SKM-1 (cell line): Measurements from ENCODE around the gene ANGPTL2.

Experiments used
- DNase-seq: peaks from one replicate; lab custom pipeline; 2025; ENCODE audit not compliant: unreplicated experiment; lab: John Stamatoyannopoulos, UW

ANGPTL2 gene

DNA sequence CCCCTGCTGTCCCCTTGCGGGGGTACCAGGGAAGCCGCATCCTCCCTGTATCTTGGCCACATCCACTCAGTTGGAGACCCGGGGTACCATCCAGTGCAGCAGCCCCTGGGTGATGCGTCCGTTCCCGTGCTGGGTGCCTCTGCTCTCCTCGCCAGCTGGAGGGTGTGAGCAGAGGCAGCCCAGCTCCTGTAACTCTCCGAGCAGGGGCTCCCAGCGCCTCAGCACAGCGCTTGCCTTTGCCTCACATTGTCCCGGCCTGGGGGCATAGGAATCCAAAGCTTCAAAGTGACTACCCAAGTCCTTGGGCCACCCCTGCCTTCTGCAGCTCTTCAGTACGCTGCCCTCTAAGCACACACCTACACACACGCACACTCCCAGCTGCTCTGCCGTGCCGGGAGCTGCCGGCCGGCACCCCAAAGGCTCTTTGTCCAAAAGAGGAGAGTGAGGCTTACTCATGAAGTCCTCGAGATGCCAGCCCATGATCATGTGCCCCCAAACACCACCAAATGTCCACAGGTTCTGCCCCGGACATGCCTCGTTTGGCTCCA is 733 bp downstream of the ANGPTL2 start:
- no peak for DNase-seq

GRCh38 chr9:127119320-127119709 is 3.1 kb downstream of the ANGPTL2 start:
- DNase-seq = no peak

- no peak for DNase-seq
Measured at GRCh38 chr9:127118597-127119319, 3.7 kb downstream of the ANGPTL2 start.

GRCh38 chr9:127117801-127118200 is 4.6 kb downstream of the ANGPTL2 start:
- no peak for DNase-seq

GRCh38 chr9:127116957-127117356 is 5.5 kb downstream of the ANGPTL2 start:
- no peak for DNase-seq

- DNase-seq = no peak
Measured at GRCh38 chr9:127116088-127116726, 6.2 kb downstream of the ANGPTL2 start.

- DNase-seq = no peak
Measured at GRCh38 chr9:127114606-127115005, 7.8 kb downstream of the ANGPTL2 start.

DNA sequence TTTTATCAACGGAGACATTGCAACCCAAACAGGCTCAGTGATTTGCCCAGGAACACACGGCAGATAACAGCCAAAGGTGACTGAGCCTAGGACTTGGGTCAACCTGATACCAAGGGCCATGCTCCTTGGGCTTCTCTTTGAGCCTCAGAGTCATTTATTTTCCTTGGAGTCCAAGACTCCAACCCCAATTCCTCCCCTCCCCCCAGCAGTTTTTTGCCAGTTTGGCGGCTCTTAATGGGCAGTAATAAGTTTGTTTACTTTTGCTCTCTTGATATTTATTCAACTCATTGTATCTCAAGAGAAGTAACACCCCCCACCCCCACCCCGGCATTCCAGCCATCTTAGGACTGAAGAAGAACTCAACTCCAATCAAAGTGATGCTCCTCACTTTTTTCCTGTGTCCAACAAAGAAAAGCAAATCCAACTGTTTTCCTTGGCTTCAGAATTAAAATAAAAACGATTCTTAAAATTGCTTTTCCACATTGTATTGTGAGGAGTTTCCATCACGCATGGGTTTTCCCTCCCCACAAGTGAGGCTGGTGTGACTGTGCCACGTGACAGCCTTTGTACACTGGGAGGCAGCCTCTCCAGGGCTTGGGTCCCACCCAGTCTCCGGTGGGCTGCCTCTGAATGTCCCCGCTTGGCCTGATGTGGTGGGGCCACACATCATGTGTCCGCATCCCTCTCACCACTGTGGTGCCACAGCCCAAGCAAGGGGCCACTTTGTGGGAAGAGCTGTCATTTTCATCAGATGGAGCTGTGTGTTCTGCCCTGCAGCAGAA is 9.1 kb downstream of the ANGPTL2 start:
- no peak for DNase-seq

DNA sequence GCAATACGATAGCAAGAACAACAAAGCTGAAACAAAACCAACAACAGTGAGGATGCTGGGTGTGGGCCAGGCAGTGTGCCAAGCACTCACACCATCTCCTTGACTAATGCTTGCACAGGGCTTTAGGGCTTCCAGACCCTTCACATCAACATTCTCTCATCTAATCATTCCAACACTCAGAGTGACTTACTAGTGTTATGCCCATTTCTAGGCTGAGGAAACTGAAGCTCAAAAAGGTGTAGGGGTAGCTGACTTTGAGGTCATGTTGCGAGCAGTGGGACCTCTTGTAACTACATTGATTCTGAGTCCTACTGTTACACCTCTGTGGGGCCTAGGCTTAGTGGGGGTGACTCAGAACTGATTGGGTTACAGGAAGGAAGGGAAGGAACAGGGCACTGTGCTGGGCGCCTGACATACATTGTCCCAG is 9.7 kb downstream of the ANGPTL2 start:
- DNase-seq = no peak

DNA sequence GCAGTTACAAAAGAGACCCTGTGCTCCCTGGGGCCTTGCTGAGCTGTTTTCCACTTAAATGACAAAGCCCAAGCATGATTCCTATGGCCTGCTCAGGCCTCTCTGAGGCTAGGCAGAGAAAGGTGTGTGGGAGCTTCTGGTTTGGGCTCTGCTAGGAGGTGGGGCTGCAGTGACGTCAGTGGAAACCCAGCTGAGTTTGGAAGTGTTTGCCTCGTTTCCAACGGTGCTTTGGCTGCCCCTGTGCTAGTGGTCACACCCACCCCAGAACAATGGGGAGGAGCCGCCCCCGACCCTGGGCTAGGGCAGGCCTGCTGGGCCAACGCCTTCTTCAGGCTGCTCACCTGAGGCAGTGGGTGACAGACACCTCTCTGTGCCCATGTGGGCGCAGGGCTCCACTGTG is 10.4 kb downstream of the ANGPTL2 start:
- DNase-seq = no peak

DNA sequence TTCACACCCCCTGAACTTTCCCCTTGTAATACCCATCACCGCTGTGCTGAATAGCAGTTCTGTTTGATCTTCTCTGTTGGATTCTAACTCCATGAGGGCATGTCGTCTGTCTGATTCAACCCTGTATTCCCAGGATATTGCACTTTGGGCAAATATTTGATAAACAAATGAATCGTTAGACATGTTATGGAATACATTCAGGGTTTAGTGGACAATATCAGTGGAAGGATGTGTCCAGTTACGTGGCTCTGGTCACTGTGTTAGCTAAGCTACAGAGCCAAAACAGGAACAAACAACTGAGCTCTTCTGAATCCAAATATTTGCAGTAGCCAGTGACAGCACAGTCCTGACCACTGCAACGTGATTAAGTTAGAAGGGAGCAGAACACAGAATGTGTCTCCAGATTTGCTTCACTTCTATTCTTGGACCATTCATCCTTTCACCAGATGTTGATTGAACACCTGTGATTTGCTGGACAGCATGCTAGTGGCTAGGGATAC is 13.2 kb downstream of the ANGPTL2 start:
- no peak for DNase-seq

- no peak for DNase-seq
Measured at GRCh38 chr9:127107929-127108876, 14.2 kb downstream of the ANGPTL2 start.

GRCh38 chr9:127107171-127107928 is 15.1 kb downstream of the ANGPTL2 start:
- DNase-seq = no peak

DNA sequence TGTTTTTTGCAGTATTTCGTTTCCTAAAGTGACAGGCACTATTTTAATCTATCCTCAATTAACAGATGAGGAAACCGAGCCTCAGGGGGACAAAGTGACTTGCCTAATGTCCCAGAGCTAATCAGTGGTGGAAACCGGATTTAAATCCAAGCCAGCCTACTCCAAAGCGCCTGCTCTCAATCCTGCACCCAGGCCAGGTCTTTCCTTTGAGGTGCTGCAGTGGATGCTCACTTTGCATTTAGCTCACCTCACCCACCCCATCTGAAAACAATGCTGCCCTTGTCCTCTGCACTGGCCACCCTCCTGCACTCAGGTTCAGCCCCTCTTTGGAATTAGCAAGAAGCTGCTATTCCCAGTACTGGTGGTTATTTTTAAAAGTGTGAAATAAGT is 16.0 kb downstream of the ANGPTL2 start:
- no peak for DNase-seq

DNA sequence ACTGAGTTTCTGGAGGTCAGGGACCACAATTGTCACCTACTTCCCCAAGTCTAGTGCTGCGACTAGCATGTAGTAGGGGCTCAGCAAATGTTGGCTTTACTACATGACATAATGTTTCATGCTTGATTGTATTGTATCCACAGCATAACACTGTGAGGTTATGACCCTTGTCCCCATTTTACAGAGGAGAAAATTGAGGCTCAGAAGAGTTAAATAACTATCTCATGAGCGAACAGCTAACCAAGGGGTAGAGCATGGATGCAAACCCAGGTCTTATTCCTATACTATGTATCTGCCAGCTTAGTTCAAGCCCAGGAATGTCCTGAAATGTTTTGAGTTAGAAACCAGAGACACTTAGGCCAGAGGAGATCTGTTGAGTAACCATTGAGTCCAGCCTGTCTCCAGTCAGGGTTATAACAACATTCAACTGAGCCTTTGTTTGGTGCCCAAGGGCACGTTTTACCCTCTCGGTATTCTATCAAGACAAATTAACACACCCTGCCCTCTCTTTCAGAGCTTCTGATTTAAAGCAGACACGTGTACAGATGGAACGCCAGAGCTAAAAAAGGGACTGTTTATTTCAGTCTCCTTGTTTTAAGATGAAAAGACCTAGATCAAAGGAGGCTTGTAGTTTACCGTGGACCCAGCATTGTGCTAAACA is 16.5 kb downstream of the ANGPTL2 start:
- no peak for DNase-seq

GRCh38 chr9:127104581-127105311 is 17.7 kb downstream of the ANGPTL2 start:
- no peak for DNase-seq

- no peak for DNase-seq
Measured at GRCh38 chr9:127102788-127103187, 19.6 kb downstream of the ANGPTL2 start.

- no peak for DNase-seq
Measured at GRCh38 chr9:127102176-127102575, 20.3 kb downstream of the ANGPTL2 start.

DNA sequence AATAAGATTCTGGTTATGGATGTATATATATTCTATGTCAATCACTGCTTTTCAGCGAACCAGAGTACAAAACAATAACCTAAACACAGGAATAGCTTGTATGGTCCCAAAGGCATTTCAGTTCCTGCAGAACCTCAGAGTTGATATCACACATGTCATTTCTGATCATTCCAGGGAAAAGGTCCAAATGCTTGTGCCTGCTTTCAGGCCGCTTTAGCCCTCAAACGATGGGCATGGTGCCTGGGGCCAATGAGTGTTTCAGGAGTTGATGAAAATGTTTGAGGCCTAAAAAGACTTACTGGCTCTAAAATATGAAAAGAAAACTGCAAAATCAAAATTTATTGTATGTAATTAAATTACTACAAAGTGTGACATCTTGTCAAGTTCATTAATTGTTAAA is 22.8 kb downstream of the ANGPTL2 start:
- DNase-seq = no peak
